GM11168 (cell line): ENCODE measurements around the gene CGREF1.

ENCODE experiments used
- in situ Hi-C: fragments of 300-500 bp; cut with MboI; formaldehyde crosslinking; loops from one replicate; pipeline ENCODE4 v1.12.0; 2022; ENCODE audit warnings: low sequenced_read_pairs; ENCODE audit not compliant: unreplicated experiment

CGREF1 gene

DNA sequence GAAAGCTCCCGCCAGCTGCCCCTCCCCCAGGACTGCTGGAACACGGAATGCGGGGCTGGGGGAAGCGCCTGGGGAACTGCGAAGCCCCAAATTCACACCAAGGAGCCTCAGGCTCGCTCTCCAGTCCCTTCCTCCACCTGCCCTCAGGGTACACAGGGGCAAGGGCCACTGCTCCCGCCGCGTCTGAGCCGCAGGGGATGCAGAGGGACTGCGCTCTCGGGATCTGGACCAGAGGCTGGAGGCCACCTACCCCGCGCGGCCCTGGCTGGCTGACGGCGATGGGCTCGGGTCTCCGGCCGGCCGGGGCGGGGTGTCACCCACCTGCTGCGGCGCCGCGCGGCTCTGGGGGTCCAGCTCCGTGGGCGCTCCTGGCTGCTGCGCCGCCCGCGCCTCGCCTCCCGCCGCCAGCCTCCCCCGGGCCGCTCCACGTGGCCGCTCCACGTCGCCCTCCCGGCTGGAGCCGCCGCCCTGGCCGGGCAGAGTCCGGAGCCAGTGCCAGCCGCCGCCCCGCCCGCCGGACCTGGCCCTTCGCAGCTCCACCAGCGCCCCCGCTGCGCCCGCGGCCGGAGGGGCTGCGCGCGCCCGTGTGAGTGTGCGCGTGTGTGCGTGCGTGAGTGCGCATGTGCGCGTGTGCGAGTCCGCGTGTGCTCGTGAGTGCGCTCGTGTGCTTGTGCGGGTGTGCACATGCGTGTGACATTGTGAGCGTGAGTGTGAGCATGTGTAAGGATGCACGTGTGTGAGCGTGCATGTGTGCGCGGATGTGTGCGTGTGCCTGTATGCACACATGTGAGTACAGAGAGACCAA lies at the start of gene CGREF1:
CGREF1 (minus strand) TSS at position 604 of the 805 bp plus-strand sequence. CDS start 14,762 bp downstream, outside the sequence.
- in situ Hi-C loops: no loop called here

GRCh38 chr2:27164960-27165763 lies 46.2 kb upstream of the CGREF1 start:
- in situ Hi-C loops: no loop called here

- in situ Hi-C loops: no loop called here
These were observed 43.5 kb upstream of the CGREF1 start for GRCh38 chr2:27162151-27163121.

GRCh38 chr2:27160191-27160590 lies 41.3 kb upstream of the CGREF1 start:
- in situ Hi-C loops: no loop called here

GRCh38 chr2:27159271-27159670 lies 40.3 kb upstream of the CGREF1 start:
- in situ Hi-C loops: no loop called here

- in situ Hi-C loops: no loop called here
These were observed 39.5 kb upstream of the CGREF1 start for GRCh38 chr2:27158468-27158867.

GRCh38 chr2:27155069-27155520 lies 36.2 kb upstream of the CGREF1 start:
- in situ Hi-C loops: no loop called here

DNA sequence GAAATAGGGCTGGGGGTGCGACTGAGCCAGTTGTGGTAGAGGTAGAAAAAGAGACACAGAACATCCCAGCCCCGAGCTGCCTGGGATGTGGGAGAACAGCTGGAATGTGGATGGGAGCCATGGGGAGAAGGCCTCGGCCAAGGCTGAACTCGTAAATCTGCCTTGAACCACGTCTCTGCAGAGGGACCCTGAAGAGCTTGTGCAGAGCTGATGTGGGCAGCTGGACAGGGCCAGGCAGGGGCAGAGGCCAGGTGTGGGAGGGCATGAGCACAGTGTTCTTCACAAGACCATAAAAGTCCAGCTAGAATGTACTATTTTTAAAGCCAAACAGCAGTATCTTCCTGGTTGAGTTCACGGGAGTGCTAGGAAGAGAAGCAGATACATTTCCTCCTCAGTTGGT lies 35.6 kb upstream of the CGREF1 start:
- in situ Hi-C loops: no loop called here

- in situ Hi-C loops: no loop called here
These were observed 34.0 kb upstream of the CGREF1 start for GRCh38 chr2:27152796-27153464.

GRCh38 chr2:27152102-27152795 lies 33.3 kb upstream of the CGREF1 start:
- in situ Hi-C loops: no loop called here

- in situ Hi-C loops: no loop called here
These were observed 31.8 kb upstream of the CGREF1 start for GRCh38 chr2:27150639-27151230.

GRCh38 chr2:27149570-27150405 lies 30.9 kb upstream of the CGREF1 start:
- in situ Hi-C loops: no loop called here

DNA sequence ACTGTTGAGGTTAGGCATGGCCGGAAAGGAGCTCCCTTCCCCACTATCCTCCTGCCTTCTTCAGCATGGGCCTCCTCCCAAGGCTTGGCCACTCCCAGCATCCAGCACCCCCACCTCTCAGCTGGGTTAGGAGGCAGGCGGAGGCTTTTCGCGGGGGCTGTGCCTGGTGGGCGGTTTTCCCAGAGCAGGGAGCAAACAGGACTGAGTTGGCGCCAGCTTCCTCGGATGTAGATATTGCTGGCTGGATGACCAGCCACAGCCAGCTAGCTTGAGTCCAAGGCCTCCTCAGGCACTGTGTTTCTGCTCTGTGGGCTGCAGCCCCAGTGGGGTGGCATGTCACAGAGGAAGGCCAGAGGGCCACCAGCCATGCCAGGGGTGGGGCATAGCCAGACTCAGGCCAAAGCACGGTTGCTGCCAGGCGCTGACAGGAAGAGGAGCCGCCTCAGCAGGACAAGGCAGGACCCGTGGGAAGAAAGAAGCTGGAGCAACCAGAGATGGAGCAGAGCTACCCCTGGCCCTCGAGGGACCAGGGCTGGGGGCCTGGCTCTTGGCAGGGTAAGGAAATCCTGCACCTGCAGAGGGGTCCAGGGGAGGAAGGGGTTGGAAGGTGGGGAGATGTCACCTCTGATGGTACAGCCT lies 30.0 kb upstream of the CGREF1 start, which contains the start of gene TCF23:
TCF23 (plus strand) TSS at position 204 of the 639 bp plus-strand sequence; CDS start at position 334, 130 bp downstream.
- in situ Hi-C loops: no loop called here

GRCh38 chr2:27147935-27148334 lies 29.0 kb upstream of the CGREF1 start:
- in situ Hi-C loops: no loop called here

DNA sequence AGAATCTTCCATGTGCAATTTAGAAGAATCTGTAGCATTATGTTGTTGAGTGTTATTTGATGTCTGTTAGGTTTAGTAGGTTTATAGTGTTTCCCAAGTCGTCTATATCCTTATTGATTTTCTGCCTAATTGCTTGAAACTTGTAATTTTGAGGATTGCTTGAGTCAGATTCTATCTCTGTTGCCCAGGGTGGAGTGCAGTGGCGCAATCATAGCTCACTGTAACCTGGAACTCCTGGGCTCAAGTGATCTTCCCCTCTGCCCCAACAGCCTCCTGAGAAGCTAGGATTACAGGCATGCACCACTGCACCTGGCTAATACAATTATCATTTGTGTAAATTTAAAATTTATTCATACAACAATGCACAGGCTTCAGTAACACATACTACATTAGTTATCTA lies 26.8 kb upstream of the CGREF1 start:
- in situ Hi-C loops: no loop called here

GRCh38 chr2:27143285-27143684 lies 24.4 kb upstream of the CGREF1 start:
- in situ Hi-C loops: no loop called here

- in situ Hi-C loops: no loop called here
These were observed 20.4 kb upstream of the CGREF1 start, which contains the start of gene PRR30 for GRCh38 chr2:27139310-27139709. Gene PRR30, minus strand, starts transcription at chr2:27139410. Its CDS starts 1,081 bp downstream, at chr2:27138329.
